ENCODE measurements around the gene TMEM117. TPM values are rescaled to one million over a fixed set of nuclear protein-coding genes. Genes with fewer than 3 reads are reported as not detected.

TMEM117 gene
- polyA plus RNA-seq, 1 donor (not counting 4 experiments of a cell fraction or from before 2014, with no cell fraction given): 8.5 TPM

DNA sequence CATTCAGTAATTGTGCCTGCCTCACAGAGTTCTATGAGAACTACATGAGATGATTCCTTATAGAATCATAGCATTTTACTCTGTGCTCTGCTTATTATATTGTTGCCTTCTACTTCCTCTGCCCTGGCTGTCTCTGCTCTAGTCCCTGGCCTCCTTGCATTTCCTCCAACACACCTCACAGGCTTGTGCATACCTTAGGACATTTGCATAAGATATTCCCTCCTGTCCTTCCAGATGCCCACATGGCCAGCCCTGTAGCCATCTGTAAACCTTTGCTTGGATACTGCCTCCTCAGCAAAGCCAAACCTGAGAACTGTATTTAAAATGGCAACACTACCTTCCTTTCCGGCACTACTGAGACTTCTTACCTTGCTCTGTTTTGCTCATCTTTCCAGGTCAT, 586.7 kb downstream of the TMEM117 start:
- H3K9me3 ChIP-seq (ENCODE audit: control insufficient read depth, low read depth, low read length): no peaks in the 10 kb centered on the region
- H3K27me3 ChIP-seq (ENCODE audit: control insufficient read depth, extremely low read depth, insufficient read depth, low read length): no peaks in the 10 kb centered on the region
- H3K79me2 ChIP-seq (ENCODE audit: control insufficient read depth, insufficient read depth, low read length): no peaks in the 10 kb centered on the region
- H3K9ac ChIP-seq (ENCODE audit: control insufficient read depth, extremely low read depth, insufficient read depth, low read length): no peak overlapping the region
- H4K20me1 ChIP-seq (ENCODE audit: control insufficient read depth, extremely low read depth, insufficient read depth, low read length): no peaks in the 10 kb centered on the region
- no peaks in the 10 kb centered on the region for H3K36me3 ChIP-seq (ENCODE audit: control insufficient read depth in 2 of 2, extremely low read depth in 1 of 2, insufficient read depth in 2 of 2, low read length in 2 of 2)
- dilution Hi-C loops (cut with MboI; ENCODE audit: extremely low pct_ligation_motif_present, low sequenced_read_pairs): no loop called here
- H3K4me1 ChIP-seq (ENCODE audit: control insufficient read depth, extremely low read depth, insufficient read depth, low read length): no peaks in the 10 kb centered on the region
- DNase-seq (ENCODE audit: low read depth, low spot score) (no peak), FAIRE-seq (no peak)
- TF ChIP-seq CTCF (optimal IDR thresholded peaks at IDR 0.05 in 1 of 3, IDR thresholded peaks at IDR 0.05 in 1 of 3, conservative IDR thresholded peaks at IDR 0.05 in 1 of 3; ENCODE audit: extremely low read depth in 1 of 3, insufficient read depth in 2 of 3, low read length in 3 of 3) (no peak), EZH2 (IDR thresholded peaks at IDR 0.05; ENCODE audit: low read length) (no peak)
- H3K9me1 ChIP-seq (ENCODE audit: control insufficient read depth, extremely low read depth, insufficient read depth, low read length): no peaks in the 10 kb centered on the region
- H3K4me2 ChIP-seq (ENCODE audit: control insufficient read depth, extremely low read depth, insufficient read depth, low read depth, low read length): no peak overlapping the region
- H2AFZ ChIP-seq (ENCODE audit: control insufficient read depth, low read length): no peak overlapping the region
- no peak overlapping the region for H3K27ac ChIP-seq (ENCODE audit: control insufficient read depth, insufficient read depth, low read length)
- no peak overlapping the region for H3K4me3 ChIP-seq (ENCODE audit: control insufficient read depth in 2 of 3, extremely low read depth in 1 of 3, insufficient read depth in 2 of 3, low read depth in 1 of 3, low read length in 3 of 3)

GRCh38 chr12:44428825-44429224, 592.9 kb downstream of the TMEM117 start:
- H3K4me2 ChIP-seq (ENCODE audit: control insufficient read depth, extremely low read depth, insufficient read depth, low read depth, low read length): no peak overlapping the region
- H4K20me1 ChIP-seq (ENCODE audit: control insufficient read depth, extremely low read depth, insufficient read depth, low read length): no peaks in the 10 kb centered on the region
- no peaks in the 10 kb centered on the region for H3K27me3 ChIP-seq (ENCODE audit: control insufficient read depth, extremely low read depth, insufficient read depth, low read length)
- no peaks in the 10 kb centered on the region for H3K4me1 ChIP-seq (ENCODE audit: control insufficient read depth, extremely low read depth, insufficient read depth, low read length)
- TF ChIP-seq EZH2 (IDR thresholded peaks at IDR 0.05; ENCODE audit: low read length) (no peak), CTCF (optimal IDR thresholded peaks at IDR 0.05 in 1 of 3, IDR thresholded peaks at IDR 0.05 in 1 of 3, conservative IDR thresholded peaks at IDR 0.05 in 1 of 3; ENCODE audit: extremely low read depth in 1 of 3, insufficient read depth in 2 of 3, low read length in 3 of 3) (no peak)
- H3K9me1 ChIP-seq (ENCODE audit: control insufficient read depth, extremely low read depth, insufficient read depth, low read length): no peaks in the 10 kb centered on the region
- no peak overlapping the region for H3K27ac ChIP-seq (ENCODE audit: control insufficient read depth, insufficient read depth, low read length)
- dilution Hi-C loops (cut with MboI; ENCODE audit: extremely low pct_ligation_motif_present, low sequenced_read_pairs): no loop called here
- DNase-seq (ENCODE audit: low read depth, low spot score) (no peak), FAIRE-seq (no peak)
- H3K9me3 ChIP-seq (ENCODE audit: control insufficient read depth, low read depth, low read length): no peaks in the 10 kb centered on the region
- H3K9ac ChIP-seq (ENCODE audit: control insufficient read depth, extremely low read depth, insufficient read depth, low read length): no peak overlapping the region
- H2AFZ ChIP-seq (ENCODE audit: control insufficient read depth, low read length): no peak overlapping the region
- H3K36me3 ChIP-seq (ENCODE audit: control insufficient read depth in 2 of 2, extremely low read depth in 1 of 2, insufficient read depth in 2 of 2, low read length in 2 of 2): no peaks in the 10 kb centered on the region
- H3K79me2 ChIP-seq (ENCODE audit: control insufficient read depth, insufficient read depth, low read length): no peaks in the 10 kb centered on the region
- no peak overlapping the region for H3K4me3 ChIP-seq (ENCODE audit: control insufficient read depth in 2 of 3, extremely low read depth in 1 of 3, insufficient read depth in 2 of 3, low read depth in 1 of 3, low read length in 3 of 3)

All from keratinocyte (primary cell).